Omental fat pad (tissue), 4 donors: ENCODE measurements around the gene HYAL3. TPM values are rescaled to one million over a fixed set of nuclear protein-coding genes. Genes with fewer than 3 reads are reported as not detected.
A peak's percentile ranks its signal among the peaks of the same experiment; 100 is the strongest.

Experiments used
- ATAC-seq: fragments of 150-250 bp; one replicate; pipeline ENCODE4 v1.9.1; 2016; ENCODE audit warnings: mild to moderate bottlenecking, moderate library complexity; ENCODE audit not compliant: low FRiP score
- DNase-seq: peaks from one replicate; pipeline ENCODE4 v3.0.0-alpha.2; 2019; ENCODE audit warnings: low spot score
- total RNA-seq, 4 donors: library from RNA; depleted of rRNA; stranded (reverse); fragments of >200 nt; gene quantifications; one replicate each; pipeline ENCODE4 v1.1.0, GENCODE V29; 2016
- TF ChIP-seq, protein P1 (sequence below), 3 donors: fragments of 450-650 bp; IDR thresholded peaks; one replicate each; pipeline ENCODE4 v1.5.1; 2016 to 2017; ENCODE audit warnings: antibody characterized with exemption in 3 of 3, mild to moderate bottlenecking in 3 of 3, moderate library complexity in 2 of 3

HYAL3 gene
- total RNA-seq, 4 donors from 2014 or later = 1.9 to 6.2 (median 4.0) TPM

DNA sequence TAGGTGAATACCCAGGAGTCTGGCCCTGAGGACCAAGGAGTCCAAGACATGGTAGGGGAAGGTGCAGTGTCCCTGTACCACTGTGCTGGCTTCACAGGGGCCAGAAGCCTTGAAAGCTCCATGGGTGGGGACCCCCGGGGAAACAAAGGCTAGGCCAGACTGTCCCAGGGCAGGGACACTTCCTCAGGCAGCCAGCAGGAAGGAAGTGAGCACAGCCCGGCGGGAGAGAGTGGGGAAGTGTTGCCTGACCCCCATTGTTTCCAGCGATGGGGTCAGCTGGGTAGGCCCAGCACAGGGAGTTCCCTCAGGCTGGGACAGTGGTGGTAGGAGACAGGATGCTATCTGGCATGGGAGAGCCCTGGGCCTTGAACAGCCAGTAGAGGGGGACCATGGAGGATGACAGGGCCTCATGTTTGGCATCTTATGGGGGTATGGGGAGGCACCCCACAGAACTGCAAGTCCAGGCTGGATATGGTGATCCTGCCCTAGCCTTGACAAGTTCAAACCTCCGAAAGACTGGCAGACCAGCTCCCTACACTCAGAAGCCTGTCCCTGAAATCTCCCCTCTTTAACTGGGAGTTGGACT lies 24.5 kb upstream of the HYAL3 start:
- no peak for ATAC-seq
- TF ChIP-seq, protein P1, sequence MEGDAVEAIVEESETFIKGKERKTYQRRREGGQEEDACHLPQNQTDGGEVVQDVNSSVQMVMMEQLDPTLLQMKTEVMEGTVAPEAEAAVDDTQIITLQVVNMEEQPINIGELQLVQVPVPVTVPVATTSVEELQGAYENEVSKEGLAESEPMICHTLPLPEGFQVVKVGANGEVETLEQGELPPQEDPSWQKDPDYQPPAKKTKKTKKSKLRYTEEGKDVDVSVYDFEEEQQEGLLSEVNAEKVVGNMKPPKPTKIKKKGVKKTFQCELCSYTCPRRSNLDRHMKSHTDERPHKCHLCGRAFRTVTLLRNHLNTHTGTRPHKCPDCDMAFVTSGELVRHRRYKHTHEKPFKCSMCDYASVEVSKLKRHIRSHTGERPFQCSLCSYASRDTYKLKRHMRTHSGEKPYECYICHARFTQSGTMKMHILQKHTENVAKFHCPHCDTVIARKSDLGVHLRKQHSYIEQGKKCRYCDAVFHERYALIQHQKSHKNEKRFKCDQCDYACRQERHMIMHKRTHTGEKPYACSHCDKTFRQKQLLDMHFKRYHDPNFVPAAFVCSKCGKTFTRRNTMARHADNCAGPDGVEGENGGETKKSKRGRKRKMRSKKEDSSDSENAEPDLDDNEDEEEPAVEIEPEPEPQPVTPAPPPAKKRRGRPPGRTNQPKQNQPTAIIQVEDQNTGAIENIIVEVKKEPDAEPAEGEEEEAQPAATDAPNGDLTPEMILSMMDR (IDR thresholded peaks at IDR 0.05) = no peak
- DNase-seq = no peak

DNA sequence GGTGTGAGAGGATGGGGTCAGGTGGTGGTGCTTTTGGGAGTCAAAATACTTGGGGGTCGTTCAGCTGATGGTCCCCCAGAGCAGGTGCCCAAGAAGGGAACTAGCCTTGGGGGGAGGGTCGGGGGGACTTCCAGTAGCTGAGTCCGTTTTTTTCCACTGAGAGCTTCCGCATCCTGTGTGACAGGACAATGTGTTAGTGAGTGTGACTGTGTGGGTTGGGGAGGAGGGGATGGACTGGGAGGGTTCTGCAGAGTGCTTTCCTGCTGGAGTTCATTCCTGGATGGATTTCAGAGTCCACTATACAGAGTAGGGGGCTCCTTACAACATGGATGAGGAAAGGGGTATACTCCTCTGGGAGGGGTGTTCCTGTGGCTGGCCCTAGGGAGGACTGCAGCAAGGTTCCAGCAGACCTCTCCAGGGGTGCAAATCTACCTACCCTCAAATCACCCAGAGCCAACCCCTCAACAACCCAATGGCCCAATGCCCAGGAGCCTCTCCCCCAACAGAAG lies 23.9 kb upstream of the HYAL3 start:
- no peak for DNase-seq
- no peak for ATAC-seq
- TF ChIP-seq, protein P1 (IDR thresholded peaks at IDR 0.05) = no peak

DNA sequence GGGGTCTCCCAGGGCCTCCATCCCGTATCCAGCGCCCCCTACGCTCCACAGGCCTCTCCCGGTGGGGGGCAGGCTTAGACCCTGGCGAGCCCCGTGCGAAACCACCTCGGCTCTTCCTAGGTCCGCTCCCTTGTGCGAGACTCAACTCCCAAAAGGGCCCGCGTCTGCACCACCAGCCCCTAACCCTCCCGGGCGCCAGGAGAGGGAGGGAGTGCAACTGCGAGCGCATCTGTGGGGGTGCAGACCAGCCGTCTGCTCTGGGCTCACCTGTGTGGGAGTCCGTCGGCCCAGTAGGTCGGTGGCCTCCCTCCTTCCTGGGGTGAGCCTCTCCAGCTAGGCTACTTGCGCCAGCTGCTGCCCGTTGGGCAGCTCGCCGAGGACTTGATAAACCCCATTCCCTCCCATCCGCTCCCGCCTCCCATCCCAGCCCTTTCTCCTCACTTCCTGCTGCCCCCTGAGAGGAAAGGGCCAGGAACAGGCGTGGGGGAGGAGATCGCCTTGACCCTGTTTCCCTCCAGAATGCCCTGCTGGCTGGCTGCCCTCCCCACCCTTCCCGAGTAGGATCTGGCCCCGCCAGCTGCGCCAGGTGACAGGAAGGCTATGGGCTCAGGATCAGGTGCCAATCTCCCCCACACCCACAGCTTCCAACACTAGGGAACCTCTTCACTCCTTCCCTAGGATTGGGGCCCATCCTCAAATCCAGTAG lies 23.3 kb upstream of the HYAL3 start, which contains the start of gene HYAL2:
Gene HYAL2, minus strand, starts transcription at position 360 of the 706 bp plus-strand sequence. CDS start 2,256 bp downstream, outside the sequence.
- DNase-seq = no peak
- TF ChIP-seq, protein P1 (IDR thresholded peaks at IDR 0.05) = no peak
- no peak for ATAC-seq

DNA sequence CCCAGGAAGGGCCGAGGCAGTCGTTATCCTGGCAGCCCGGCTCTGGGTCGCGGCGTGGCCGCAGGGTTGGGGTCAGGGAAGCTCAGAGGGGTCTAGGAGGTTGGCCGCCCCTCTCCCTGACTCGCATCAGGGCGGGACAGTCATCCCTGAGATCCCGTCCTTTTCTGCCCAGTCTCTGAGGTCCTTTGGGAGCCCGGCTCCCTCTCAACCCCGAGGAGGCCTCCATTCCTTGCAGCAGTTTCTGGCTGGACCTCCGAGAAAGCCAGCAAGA lies 22.8 kb upstream of the HYAL3 start:
- TF ChIP-seq, protein P1 (IDR thresholded peaks at IDR 0.05) = no peak
- ATAC-seq = no peak
- no peak for DNase-seq

DNA sequence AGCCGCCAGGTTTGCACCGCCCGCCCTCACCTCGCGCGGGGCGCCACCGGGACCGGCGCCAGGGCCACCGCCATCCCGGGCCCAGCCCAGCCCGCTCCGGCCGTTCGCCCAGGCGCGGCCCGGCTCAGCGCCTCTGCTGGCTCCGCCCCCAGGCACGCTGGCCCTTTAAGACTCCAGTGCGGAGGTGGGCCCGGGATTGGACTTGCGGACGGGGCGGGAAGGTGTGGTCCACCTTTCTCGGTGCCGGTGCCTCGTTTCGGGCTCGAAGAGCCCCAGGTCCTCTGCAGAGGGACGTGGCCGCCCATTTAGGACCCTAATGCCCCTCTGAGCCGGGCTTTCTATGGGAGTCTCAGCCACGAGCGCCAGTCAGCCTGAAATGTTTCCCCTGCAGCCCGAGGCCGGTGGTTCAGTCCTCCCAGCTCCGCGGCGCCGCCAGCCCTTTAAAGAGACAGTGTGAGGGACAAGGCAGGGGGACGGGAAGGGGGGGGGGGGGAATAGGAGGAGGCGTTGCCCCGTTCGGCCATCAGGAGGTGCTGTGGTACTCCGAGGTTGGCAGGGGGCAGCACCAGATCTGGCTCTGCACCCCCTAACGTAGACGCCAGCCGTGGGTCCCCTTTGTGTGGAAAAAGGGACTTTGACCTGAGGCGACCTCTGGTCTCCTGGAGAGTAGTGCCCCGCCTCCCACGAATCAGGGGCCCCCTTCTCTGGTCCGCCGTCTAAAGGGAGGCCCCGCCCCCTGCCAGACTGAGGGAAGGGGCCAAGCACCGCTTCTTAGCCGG lies 22.3 kb upstream of the HYAL3 start:
- ATAC-seq (peak; percentile 81), DNase-seq (peak; percentile 67)
- TF ChIP-seq, protein P1 (IDR thresholded peaks at IDR 0.05) = peak in 1 of 3 donors; percentile 30

DNA sequence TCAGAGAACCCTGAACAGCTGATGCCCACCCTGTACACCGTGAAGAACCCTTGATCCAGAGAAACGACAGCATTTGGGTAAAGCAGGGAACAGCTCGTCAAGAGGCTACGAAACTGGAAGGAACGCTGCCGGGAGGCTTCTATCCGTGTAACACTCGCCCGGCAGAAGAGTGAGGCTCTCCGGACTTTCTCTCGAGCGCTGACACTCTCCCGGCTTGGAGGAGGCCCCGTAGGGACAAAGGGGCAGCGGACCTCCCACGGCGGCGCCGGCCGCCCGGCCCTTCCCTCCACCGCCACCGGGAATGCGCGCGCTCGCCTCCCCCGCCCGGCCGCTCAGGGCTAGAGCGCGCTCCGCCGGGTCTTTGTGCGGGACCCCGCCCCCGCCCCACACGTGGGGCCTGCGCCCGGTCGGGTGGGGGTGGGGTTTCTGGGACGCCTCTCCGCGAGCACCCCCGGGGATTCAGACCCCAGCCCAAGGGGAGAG lies 21.7 kb upstream of the HYAL3 start:
- DNase-seq (no peak), ATAC-seq (peak; percentile 70)
- TF ChIP-seq, protein P1 (IDR thresholded peaks at IDR 0.05) = no peak
